ENCODE measurements around the gene DONSON. TPM values are rescaled to one million over a fixed set of nuclear protein-coding genes. Genes with fewer than 3 reads are reported as not detected.
"Not testable (repeated sequence)": the region's sequence is repeated elsewhere in the genome, so short reads cannot be mapped to it uniquely, and the experiment has no call there.

DONSON gene
- total and polyA plus RNA-seq, 4 donors: 5.3 to 11.6 (median 8.0) TPM

- H3K4me3 ChIP-seq: no peak overlapping the region
- ATAC-seq (ENCODE audit: insufficient read depth, low FRiP score) (no peak), DNase-seq (no peak)
- peaks cover 0 to 12% (median 0%) of the 10 kb centered on the region in 5 donors for H3K4me1 ChIP-seq (ENCODE audit: control insufficient read depth in 5 of 5, insufficient read depth in 5 of 5, low read length in 5 of 5)
- WGBS, 2 donors: 80 to 87% methylated on average over 6 of the region's 6 CpGs
- no peak for TF ChIP-seq CTCF (IDR thresholded peaks at IDR 0.05; ENCODE audit: control extremely low read depth, extremely low read depth)
- H3K36me3 ChIP-seq (ENCODE audit: control insufficient read depth in 4 of 4, insufficient read depth in 4 of 4, low read length in 4 of 4): peaks cover 2 to 5% (median 5%) of the 10 kb centered on the region in 4 donors
- no peaks in the 10 kb centered on the region for H3K27me3 ChIP-seq (ENCODE audit: control insufficient read depth in 3 of 3, insufficient read depth in 3 of 3, low read length in 2 of 3)
- no peaks in the 10 kb centered on the region for H3K9me3 ChIP-seq (ENCODE audit: control insufficient read depth in 4 of 4, insufficient read depth in 3 of 4, low read length in 3 of 4)
- H3K27ac ChIP-seq (ENCODE audit: low read depth in 1 of 2, low read length in 1 of 2): no peak overlapping the region
- no peak overlapping the region for H3K9ac ChIP-seq (ENCODE audit: insufficient read depth in 1 of 2, low read length in 2 of 2)
Observed at GRCh38 chr21:33586927-33587326, 1.6 kb downstream of the DONSON start.

- H3K36me3 ChIP-seq (ENCODE audit: control insufficient read depth in 4 of 4, insufficient read depth in 4 of 4, low read length in 4 of 4): peaks cover 4 to 14% (median 5%) of the 10 kb centered on the region in 4 donors
- WGBS, 2 donors: 86 to 91% methylated on average over 3 of the region's 3 CpGs
- peaks cover 0 to 9% (median 0%) of the 10 kb centered on the region in 5 donors for H3K4me1 ChIP-seq (ENCODE audit: control insufficient read depth in 5 of 5, insufficient read depth in 5 of 5, low read length in 5 of 5)
- H3K27ac ChIP-seq (ENCODE audit: low read depth in 1 of 2, low read length in 1 of 2): no peak overlapping the region
- ATAC-seq (ENCODE audit: insufficient read depth, low FRiP score) (no peak), DNase-seq (no peak)
- no peaks in the 10 kb centered on the region for H3K9me3 ChIP-seq (ENCODE audit: control insufficient read depth in 4 of 4, insufficient read depth in 3 of 4, low read length in 3 of 4)
- TF ChIP-seq CTCF (IDR thresholded peaks at IDR 0.05; ENCODE audit: control extremely low read depth, extremely low read depth): no peak
- H3K9ac ChIP-seq (ENCODE audit: insufficient read depth in 1 of 2, low read length in 2 of 2): no peak overlapping the region
- H3K27me3 ChIP-seq (ENCODE audit: control insufficient read depth in 3 of 3, insufficient read depth in 3 of 3, low read length in 2 of 3): no peaks in the 10 kb centered on the region
- no peak overlapping the region for H3K4me3 ChIP-seq
Observed at GRCh38 chr21:33584455-33584854, 4.0 kb downstream of the DONSON start.

- no peaks in the 10 kb centered on the region for H3K27me3 ChIP-seq (ENCODE audit: control insufficient read depth in 3 of 3, insufficient read depth in 3 of 3, low read length in 2 of 3)
- H3K4me1 ChIP-seq (ENCODE audit: control insufficient read depth in 5 of 5, insufficient read depth in 5 of 5, low read length in 5 of 5): no peaks in the 10 kb centered on the region
- no peak for DNase-seq
- no peak for TF ChIP-seq CTCF (IDR thresholded peaks at IDR 0.05; ENCODE audit: control extremely low read depth, extremely low read depth)
- H3K4me3 ChIP-seq: no peak overlapping the region
- no peak overlapping the region for H3K9ac ChIP-seq (ENCODE audit: insufficient read depth in 1 of 2, low read length in 2 of 2)
- no peaks in the 10 kb centered on the region for H3K9me3 ChIP-seq (ENCODE audit: control insufficient read depth in 4 of 4, insufficient read depth in 3 of 4, low read length in 3 of 4)
- no peak overlapping the region for H3K27ac ChIP-seq (ENCODE audit: low read depth in 1 of 2, low read length in 1 of 2)
- 82 to 85% methylated on average over 7 of the region's 7 CpGs for WGBS, 2 donors
- peak; percentile 39 for ATAC-seq (ENCODE audit: insufficient read depth, low FRiP score)
- H3K36me3 ChIP-seq (ENCODE audit: control insufficient read depth in 4 of 4, insufficient read depth in 4 of 4, low read length in 4 of 4): peaks cover 9 to 44% (median 19%) of the 10 kb centered on the region in 4 donors
Observed at GRCh38 chr21:33578959-33579542, 9.4 kb downstream of the DONSON start.

DNA sequence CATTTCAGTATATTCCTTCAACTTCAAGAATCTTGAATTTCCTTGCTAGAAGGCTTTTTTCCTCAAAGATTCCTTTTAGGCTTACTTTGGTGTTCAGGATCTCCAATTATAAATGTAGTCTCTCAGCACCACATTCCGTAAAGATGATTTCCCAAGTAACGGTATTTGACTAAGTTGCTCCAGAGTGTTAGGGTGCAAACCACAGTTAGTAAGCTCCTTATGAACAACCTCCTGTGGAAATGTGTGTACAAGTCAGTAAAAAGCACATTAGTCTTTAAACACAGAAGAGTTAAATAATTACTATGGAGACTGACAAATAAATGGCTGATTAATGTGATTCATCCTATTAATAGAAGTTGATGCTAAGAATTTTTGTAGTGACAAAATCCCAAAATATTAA, 10.3 kb downstream of the DONSON start:
- H3K9ac ChIP-seq (ENCODE audit: insufficient read depth in 1 of 2, low read length in 2 of 2): no peak overlapping the region
- ATAC-seq (ENCODE audit: insufficient read depth, low FRiP score): no peak
- no peak overlapping the region for H3K27ac ChIP-seq (ENCODE audit: low read depth in 1 of 2, low read length in 1 of 2)
- H3K4me3 ChIP-seq: no peak overlapping the region
- peaks cover 9 to 52% (median 23%) of the 10 kb centered on the region in 4 donors for H3K36me3 ChIP-seq (ENCODE audit: control insufficient read depth in 4 of 4, insufficient read depth in 4 of 4, low read length in 4 of 4)
- H3K27me3 ChIP-seq (ENCODE audit: control insufficient read depth in 3 of 3, insufficient read depth in 3 of 3, low read length in 2 of 3): no peaks in the 10 kb centered on the region
- no peak for TF ChIP-seq CTCF (IDR thresholded peaks at IDR 0.05; ENCODE audit: control extremely low read depth, extremely low read depth)
- no peaks in the 10 kb centered on the region for H3K4me1 ChIP-seq (ENCODE audit: control insufficient read depth in 5 of 5, insufficient read depth in 5 of 5, low read length in 5 of 5)
- no peak for DNase-seq
- no peaks in the 10 kb centered on the region for H3K9me3 ChIP-seq (ENCODE audit: control insufficient read depth in 4 of 4, insufficient read depth in 3 of 4, low read length in 3 of 4)
- WGBS, 2 donors: 55 to 92% methylated on average over 2 of the region's 2 CpGs

- H3K36me3 ChIP-seq (ENCODE audit: control insufficient read depth in 4 of 4, insufficient read depth in 4 of 4, low read length in 4 of 4): peaks cover 9 to 63% (median 27%) of the 10 kb centered on the region in 4 donors
- not testable (repeated sequence) for DNase-seq; H3K4me1 ChIP-seq (ENCODE audit: control insufficient read depth in 5 of 5, insufficient read depth in 5 of 5, low read length in 5 of 5); H3K9ac ChIP-seq (ENCODE audit: insufficient read depth in 1 of 2, low read length in 2 of 2); H3K4me3 ChIP-seq; H3K9me3 ChIP-seq (ENCODE audit: control insufficient read depth in 4 of 4, insufficient read depth in 3 of 4, low read length in 3 of 4); H3K27me3 ChIP-seq (ENCODE audit: control insufficient read depth in 3 of 3, insufficient read depth in 3 of 3, low read length in 2 of 3); H3K27ac ChIP-seq (ENCODE audit: low read depth in 1 of 2, low read length in 1 of 2); ATAC-seq (ENCODE audit: insufficient read depth, low FRiP score)
- 23 to 27% methylated on average over 2 of the region's 2 CpGs for WGBS, 2 donors
Observed at GRCh38 chr21:33576741-33577141, 11.7 kb downstream of the DONSON start.
